ENCODE data around the gene SMAD5.

The SMAD5 gene

DNA sequence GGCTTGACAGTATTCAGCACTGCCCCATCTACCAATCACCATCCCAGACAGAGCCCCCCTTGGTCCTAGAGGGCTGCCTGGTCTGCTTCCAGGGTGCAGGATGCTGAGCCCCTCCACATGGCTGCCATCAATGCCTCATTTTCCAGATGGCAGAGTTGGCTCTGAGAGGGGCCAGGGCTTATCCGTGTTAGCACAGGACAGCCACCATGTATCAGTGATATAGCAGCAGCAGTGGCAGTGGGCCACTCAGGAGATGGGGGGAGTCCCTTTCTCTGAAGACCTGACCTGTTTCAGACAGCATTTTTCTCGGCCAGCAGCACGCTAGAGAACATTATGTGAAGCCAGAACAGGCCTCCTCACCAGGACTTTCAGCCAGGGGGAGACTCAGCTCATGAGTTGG is 61.9 kb downstream of the SMAD5 start:
- DNase-seq (ENCODE audit: low read depth, low spot score) = no peak

DNA sequence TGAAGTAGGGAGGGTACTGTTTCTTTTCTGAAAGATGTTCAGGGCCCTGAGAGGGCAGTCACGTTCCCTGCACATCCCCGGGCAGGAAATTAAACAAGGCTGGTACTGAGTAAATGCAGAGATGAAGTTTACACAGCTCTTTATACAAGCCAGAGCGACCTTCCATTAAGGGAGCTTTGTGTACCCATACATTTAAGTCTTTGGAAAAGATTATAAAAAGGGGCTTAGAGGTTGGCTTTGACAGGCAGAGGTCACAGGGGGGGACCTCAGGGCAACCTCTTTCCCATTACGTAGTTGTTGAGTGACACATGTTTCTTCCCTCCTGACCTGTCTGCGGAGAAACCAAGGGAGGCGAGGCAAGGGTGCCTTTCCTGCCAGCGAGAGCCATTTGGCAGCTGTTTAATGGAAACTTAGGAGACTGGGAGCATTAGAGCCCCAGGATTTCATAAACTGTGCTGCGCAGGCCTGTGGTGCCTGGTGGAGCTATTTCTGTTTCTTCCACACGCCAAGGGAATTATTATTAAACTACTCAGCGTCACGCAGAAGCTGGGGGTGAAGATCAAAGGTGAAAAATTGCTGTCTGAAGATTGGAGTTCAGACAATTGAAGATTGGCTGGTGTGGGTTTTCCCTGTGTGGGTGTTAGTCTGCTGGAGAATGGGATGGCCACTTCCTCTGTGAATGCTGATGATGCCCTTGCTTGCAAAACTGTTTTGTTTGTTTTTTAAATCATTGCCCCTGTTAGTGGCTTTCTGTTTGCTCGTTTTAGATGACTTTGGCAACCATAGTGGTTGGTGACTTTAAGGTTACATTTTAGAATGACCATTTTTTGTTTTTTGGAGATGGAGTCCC is 63.6 kb downstream of the SMAD5 start:
- no peak for DNase-seq (ENCODE audit: low read depth, low spot score)

DNA sequence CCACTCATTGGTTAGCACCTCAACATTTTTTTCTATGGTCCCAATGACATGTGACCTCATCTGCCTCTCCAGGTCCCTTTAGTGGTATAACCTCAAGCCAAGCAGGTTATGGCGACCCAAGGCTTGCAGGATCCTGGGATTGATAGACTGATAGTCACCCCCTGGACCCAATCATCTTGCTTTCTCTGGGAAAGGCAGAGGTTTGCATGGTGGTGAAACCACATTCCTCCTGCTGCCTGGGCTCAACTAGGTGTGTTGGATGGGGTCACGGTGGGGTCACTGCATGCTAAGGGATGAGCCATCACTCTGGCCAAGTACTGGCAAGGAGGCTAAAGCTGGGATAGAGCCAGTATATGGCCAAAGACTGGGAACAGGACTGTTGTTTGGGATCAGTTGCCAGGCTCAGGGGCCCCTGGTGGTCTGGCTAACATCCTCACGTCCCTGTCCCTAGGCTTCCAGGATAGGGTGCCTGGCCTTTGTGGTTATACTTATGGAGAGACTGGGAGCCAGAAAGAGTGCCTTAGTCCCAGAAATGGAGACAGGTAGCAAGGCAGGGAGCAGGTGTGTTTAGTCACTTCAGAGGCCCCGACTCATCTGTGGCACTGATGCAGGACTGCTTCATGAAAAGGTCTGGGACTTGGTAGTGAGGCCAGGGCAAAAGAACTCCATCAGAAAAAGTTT is 65.0 kb downstream of the SMAD5 start:
- DNase-seq (ENCODE audit: low read depth, low spot score) = no peak

DNA sequence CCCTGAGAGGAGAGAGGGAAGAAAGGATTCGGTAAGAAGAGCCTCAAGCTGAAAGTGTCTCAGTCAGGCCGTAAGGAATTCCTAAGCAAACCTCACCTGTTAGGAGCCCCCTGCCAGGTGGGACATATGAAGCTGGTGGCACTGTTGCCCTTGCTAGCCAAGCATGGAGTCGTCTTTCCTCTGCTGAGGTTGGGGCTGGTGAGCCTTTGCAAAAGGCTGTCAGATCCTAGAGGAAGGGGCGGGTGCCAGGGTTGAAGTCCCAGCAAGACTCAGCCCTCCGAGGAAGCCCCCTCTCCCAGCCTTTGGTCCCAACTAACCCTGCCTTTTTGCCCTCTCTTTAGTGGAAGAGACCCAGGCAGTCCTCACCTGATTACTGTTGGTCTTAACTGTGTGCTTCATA is 65.8 kb downstream of the SMAD5 start:
- no peak for DNase-seq (ENCODE audit: low read depth, low spot score)

DNA sequence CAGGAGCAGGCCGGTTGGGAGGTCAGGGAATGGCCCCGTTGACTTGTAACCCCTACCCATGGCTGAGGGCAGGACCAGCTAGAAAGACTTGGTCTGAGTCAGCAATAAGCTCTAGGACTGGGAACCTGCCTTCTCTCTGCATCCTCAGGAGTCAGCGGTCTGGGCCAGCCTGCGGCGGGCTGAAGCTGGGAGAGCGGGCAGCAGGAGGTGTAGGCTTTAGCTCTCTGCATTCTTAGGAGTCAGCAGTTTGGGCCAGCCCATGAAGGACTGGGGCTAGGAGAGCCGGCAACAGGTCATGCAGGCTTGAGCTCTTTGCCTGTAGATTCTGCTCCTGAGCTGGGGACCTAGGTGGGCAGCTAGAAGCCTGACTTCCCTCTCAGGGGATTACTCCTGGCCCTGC is 66.8 kb downstream of the SMAD5 start:
- DNase-seq (ENCODE audit: low read depth, low spot score) = no peak

DNA sequence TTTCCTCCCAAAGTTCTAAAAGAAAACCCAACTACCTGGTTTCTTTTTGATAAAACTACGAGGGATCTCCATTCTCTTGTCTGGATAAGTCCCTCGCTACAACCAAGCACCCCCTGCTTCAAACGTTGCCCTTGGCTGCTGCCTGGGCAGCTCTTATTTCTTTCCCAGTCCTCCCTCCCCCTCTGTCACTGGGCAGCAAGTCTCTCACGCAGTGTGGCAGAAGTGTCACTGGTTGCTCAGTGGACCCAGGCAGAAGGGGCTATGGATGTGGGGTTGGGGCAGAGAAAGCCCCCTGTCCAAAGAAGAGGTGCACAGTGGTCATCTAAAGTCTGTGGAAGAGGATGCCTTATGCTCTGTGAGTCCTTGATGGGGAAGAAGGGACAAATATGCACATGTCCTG is 67.5 kb downstream of the SMAD5 start:
- no peak for DNase-seq (ENCODE audit: low read depth, low spot score)

DNA sequence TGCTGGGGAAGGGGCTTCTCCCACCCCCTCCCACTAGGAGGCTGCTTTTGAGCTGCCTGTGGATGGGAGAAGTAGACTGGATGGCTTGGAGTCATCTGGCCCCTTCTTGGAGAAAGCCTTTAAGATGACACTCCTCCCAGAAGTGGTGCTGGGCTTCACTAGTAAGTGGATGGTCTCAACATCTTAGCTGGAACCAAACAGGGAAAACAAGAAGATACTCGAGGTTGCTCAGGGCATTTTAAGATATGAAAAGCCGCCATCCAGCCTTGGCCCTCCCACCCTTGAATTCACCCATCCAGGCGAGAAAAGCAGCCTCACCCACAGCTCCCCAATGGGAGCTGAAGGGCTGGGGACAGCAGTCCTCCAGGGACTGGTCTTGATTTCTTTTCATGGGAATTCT is 68.1 kb downstream of the SMAD5 start:
- DNase-seq (ENCODE audit: low read depth, low spot score) = no peak

DNA sequence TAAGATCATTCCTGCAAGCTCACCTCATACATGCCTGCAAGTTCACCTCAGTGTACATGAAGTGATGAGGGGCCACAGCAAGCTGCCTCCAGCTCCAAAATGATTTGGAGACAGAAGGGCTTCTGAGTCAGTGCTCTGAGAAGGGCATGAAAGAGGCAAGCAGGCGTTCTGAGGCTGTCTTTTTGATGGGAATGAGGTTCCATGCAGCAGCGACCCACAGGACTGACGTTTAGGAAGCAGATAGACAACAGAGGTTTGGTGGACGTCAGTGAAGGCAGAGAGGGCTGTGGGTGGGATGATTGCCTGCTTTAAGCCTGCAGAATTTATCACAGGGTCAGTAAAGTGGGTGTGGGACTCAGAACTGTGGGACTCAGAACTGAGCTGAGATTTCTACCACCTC is 69.2 kb downstream of the SMAD5 start:
- no peak for DNase-seq (ENCODE audit: low read depth, low spot score)

DNA sequence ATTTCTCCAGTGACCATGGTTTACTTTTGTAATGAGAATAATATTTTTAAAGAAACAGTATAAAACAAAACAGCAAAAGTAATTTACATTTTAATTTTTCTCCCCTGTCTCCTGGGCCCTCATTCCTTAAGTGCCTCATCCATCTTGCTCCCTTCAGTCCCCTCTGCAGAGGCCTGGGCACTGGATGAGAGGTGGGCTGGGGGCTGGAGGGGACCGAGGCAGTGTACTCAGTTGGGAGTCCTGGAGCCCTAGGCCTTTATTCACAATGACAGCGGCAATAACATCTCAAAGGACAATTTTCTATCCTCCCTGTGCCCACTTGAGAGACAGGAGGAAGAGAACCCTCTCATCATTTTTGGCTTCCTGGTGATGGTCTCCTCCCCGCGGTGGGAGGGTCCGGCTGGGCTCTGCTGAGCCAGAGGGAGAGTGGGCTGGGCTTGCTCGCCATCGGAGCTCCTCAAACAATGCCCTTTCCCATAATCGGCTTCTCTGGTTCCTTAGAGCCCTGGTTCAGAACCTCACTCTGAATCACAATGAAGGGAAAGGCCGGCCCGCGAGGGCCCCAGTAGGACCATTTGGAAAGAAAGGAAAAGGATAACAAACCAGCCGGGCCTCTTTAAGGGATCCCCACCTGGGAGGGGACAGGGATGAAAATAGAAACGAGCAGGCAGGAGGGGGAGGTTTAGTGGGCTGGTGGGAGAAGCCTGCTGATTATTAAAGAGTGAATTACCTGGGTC is 70.0 kb downstream of the SMAD5 start:
- DNase-seq (ENCODE audit: low read depth, low spot score) = no peak

DNA sequence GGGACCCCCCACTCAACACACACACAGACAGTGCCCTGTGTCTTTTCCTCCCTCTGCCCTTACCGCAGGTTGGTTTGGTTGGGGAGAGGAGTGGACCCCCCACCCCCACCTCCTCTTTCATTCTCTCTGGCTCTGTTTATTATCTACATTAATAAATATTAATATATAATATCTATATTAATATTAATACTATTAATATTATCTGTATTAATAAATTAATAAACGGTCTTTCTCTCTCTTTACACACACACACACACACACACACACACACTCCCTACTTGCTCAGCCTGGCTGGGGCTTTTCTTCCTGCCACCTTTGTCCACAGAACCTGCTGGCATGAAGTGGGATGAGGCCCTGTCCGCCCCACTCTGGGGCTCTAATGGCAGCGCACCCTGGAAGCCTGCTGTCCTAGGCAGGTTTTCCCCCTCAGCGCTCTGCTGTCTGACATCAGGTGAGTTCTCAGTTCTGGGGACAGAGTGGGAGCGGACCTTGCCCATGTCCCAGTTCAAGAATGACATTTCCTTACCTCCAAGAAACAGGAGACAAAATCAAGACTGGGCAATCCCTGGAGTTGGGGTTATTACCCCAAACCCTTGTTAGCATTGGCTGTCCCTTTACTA is 70.8 kb downstream of the SMAD5 start:
- no peak for DNase-seq (ENCODE audit: low read depth, low spot score)

DNA sequence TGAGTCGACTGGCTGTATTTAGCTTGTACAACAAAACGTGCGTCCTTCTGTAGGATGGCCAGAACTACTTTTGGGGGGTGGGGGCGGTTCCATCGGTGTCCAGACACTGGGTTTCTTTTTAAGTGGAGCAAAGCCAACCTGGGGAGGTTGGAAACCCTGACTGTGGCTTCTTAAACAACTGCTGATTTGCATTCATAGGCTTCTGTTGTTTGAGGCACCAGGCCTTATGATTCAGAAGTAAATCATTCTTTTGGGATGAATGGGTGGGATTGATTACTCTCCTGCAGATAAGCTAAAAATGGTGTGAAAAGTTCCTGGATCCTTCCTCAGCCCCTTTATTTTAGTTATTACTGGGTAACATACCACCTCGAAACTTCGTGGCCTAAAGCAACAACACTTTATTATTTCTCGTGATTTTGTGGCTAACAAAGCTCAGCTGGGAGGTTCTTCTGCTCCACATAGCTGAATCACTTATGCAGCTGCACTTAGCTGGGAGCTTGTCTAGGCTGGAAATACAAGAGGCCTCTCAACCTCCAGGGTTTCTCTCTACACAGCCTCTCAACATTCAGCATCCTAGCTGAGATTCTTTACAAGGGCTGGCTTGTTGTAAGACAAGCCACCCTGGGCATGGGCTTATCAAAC is 72.5 kb downstream of the SMAD5 start:
- no peak for DNase-seq (ENCODE audit: low read depth, low spot score)

DNA sequence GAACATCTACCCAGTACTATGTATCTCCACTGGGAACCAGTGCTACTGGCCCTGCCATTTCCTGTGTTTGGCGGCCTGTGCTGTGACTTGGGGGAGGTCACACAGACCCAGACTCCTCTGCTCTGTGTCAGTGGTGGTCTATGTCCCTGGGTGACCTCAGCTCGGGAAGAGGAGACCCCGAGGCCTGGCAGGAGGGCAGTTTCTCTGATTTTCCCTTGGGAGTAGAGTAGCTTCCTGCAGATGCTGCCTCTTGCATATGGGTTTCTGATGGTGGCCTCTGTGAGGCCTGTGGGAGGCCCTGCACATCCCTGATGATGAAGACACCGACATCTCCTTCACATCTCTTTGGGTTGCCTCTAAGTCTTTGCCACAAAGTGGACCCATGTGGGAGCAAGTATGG is 73.3 kb downstream of the SMAD5 start:
- DNase-seq (ENCODE audit: low read depth, low spot score) = no peak

DNA sequence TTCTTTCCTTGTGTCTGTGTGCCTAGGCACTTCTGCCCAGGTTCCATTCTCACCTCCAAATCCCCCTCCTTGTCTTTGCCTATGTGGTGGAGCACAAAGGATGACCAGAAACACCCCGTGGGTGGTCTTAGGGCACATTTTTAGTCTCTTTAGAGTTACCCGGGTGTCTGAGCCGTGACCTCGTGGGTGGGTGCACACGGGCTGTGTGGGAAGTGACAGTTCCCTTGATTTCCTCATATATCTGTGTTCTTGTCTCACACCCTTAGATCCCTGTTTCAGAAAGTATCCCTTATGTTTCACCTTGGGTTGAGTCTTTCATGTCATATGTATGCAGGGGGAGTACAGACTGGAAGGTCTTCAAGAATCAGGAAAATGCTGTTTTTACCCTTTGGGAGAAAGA is 73.7 kb downstream of the SMAD5 start:
- DNase-seq (ENCODE audit: low read depth, low spot score) = no peak

DNA sequence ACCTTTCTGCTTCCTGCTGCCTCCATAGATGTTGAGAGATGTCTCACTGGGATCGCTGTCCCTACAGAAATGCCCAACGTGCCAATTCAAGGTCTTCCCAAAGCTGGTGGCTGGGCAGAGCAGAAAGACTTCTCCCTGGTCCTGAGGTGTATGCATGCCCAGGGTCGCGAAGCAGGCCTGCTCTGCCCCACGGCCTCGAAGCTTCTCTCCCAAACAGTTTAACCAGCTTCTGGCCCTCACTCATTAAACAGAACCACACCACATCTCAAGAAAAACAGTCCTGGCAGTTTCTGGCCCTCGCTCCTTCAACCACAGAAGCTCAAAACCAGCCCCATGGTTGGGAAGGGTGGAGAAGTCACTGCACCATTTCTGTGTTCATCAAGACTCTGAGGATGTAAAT is 75.0 kb downstream of the SMAD5 start:
- no peak for DNase-seq (ENCODE audit: low read depth, low spot score)

DNA sequence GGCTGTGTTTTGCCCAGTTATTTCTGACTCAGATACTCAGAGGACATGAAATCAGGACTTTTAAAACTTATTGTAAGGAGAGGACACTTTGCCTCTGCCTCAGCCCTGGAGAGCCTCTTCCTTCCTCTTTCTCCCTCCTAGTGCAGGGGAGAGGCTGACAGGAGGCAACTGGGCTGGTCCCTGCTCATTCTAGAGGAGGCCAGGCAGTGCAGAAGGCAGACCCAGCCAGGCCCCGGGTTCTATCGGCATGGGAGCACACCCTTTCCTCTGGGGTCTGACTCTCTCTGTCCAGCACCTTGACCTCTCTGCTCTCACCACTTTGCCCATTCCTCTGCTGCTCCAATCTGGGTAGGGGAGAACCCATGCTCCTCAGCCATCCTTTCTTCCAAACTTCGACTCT is 76.3 kb downstream of the SMAD5 start:
- no peak for DNase-seq (ENCODE audit: low read depth, low spot score)

DNA sequence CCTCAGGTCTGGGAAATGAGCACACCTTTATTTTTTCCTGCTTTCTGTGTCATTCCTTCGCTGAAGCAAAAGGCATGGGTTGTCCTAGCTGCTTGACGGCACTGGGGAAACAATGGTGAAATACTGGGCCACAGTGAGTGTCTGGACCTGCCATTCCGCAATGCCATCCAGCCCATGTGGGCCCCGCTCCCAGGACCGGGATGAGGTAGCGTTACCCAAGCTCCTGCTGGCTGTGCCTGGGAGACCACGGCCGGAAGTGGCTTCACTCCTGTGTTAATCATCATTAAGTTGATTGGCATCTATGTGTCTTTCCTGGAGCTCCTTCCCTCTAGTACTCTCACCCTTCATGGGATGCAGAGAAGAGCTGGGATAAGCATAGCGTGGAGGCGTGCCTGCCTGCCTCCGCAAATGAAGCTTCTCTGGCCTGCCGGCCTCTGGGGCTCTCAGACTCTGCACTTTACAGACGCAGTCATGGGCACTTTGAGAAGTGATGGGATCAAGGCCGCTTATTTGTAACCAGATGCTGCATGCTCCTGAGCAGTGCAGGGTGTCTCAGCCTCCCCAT is 76.8 kb downstream of the SMAD5 start:
- DNase-seq (ENCODE audit: low read depth, low spot score) = no peak

DNA sequence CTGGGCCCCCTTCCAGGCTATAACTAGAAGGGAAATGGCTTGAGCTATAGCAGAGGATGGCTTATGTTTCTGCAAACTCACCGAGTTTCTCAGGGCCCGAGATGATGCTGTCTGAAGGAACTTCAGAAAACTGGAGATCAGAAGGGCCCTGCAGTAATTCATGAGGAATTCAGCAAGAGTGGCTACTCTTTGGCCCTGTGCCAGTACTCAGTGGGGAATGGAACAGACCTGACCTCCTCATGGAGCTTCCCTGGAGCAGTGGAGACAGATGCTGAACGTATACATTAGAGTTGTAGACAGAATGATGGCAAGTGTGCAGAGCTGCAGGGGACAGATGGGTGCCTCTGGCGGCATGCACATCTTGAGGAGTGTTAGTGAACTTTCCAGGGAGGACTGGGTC is 77.6 kb downstream of the SMAD5 start:
- no peak for DNase-seq (ENCODE audit: low read depth, low spot score)

DNA sequence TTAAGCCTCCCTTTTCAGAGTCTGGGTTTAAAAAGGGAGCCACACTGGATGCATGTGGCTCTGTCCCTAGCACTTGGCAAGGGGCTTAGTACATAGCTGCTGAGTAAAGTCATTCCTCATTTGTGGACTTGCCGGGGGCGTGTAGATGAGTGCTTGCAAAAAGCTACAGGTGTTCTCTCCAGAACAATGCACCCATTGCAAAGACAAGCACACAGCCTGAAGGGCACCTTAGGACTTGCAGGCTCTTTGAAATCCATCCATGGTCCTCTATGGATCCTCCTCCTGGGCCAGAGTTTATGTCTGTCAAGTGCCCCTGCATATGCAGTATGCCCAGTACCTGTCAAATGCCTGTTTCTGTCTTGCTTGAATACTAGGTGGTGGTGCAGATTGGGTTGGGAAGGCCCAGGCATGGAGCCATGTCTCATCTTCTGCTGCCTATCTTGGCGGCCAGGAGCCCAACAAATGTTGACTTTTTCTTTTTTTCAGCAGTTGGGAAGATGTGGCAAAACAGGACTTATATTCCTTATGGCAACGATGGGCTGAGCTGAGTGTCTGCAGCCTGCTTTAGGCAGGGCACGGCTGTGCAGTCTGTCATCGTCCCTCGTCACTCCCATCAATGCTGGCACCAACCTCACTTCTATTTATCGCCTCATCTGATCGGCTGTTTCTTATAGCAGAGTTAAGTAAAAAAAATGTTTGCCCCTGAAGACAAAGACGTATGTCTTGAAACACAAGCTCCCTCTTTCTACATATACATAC is 78.8 kb downstream of the SMAD5 start:
- DNase-seq (ENCODE audit: low read depth, low spot score) = no peak

DNA sequence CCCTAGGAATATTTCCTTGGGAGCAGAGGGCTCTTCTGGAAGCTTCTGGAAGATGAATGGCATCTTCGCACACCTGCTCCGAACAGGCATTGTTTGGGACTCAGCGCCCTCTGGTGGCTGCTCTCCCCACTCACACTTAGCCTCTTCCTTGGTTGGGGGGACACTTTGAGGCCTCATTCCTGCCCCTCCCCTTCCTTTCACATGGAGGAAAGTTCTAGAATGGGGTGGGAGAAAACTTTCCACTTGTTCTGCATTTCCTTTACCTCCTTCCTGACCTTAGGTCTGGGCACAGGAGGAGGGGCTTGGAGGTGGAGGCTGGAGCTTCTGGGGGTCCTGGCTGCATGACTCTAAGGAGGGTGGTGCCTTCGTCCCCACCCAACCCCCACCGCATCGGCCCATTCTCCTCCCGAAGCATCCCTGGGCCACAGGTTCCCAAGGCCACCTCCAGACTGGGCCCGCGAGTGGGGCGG is 79.6 kb downstream of the SMAD5 start:
- DNase-seq (ENCODE audit: low read depth, low spot score) = no peak

DNA sequence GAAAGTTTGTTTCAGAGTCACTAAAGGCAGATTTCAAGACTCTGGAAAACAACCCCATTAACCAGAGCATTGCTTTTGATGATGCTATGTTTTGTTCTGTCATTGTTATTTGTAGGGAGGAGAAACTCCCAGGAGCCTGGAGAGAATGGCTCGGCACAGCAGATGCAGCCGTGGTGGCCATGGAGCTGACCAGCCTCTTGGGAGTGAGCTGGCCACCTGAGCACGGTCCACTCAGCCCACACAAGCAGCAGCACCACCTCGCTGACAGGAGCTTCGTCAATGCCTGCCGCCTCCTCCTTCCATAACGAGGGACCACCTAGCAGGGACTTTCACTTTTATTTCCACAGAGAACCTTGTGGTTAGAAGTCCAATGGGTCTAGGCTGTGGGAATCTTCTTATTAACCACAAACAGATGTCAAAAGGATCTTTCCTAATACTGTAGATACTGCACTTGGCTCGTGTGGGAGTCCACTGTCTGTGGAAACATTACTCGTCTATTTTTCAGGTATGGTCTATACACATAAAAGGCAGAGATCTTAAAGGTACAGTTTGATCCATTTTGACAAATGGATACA is 81.4 kb downstream of the SMAD5 start:
- DNase-seq (ENCODE audit: low read depth, low spot score) = no peak
